ENCODE measurements around the gene AGPAT4.
"Not testable (repeated sequence)": the region's sequence is repeated elsewhere in the genome, so short reads cannot be mapped to it uniquely, and the experiment has no call there.

The AGPAT4 gene

DNA sequence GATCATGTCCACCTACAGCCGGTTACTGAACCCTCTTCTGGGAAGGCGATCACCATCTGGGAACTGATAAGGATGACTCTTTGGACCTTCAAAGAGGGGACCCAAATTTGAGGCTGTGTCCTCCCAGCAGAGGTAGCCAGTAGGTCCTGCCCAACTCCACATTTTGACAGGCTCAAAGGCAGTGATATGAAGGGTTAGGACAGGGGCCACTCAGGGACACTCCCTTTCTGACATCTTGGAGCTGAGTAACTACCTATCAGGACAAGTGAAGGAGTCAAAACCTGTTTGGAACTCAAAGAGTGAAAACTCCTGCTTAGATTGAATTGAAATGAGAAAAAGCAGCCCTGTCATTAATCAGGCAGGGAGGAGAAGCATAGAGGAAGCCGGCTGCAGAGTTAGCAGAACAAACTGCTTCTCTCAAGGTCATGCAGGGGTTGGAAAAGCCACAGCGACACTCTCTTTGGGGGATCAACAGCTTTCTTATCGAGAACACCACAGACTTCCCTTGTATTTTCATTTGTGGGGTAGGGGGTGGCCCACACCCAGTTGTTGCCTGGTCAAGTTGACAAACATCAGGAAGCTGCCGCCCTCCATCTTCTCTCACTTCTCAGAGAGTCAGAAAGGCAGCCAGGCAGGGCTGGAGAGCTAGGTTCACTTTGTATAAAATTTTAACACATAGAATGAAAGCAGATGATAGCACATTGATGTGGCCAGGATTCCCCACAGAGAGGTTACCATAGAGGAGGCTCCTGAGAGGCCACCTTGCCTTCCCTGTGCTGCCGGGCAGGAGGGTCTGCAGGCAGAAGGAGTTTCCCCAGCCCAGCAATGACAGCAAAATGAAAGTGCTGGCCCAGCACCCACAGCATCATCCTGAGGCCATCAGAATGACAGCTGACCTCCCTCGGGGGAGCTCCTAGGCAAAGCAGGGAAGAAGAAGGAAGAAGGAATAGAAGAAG is 47.6 kb downstream of the AGPAT4 start:
- DNase-seq: peak; percentile 28 to 47

DNA sequence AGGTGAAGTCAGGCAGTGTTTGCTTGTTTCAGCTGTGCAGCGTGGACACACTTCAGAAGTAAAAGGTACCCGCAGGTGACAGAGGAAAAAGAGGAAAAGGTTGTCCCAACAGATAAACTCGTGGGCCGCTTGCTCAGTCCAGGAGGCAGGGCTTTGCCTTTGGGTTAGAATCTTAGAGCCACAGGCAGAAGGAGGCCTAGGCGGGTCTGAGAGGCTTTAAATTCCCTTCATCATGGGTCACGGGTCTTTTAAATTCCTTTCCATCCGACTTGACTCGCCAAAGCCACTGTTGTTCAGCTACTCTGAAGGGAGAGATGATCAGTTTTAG is 48.2 kb downstream of the AGPAT4 start:
- no peak for DNase-seq

- DNase-seq: not testable (repeated sequence)
Observed at GRCh38 chr6:161224951-161225680, 48.7 kb downstream of the AGPAT4 start.

DNA sequence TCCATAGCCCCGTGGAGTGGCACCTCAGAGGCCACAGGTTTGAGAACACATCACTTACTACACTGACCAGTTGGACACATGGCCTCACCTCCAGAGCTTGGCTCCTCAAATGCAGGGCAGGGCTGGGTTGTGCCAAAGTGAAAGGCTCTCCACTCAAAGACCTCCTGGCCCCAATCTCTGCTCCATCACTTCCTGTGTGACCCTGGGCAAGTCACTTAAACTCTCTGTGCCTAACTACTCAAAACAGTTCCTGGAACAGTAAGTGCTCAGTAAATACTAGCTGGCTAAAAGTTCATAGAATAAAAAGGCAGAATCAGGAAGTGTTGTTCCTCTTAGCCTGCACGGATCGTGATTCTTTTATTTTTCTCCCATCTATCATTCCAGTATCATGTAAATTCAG is 50.2 kb downstream of the AGPAT4 start:
- DNase-seq: no peak

- DNase-seq: no peak
Observed at GRCh38 chr6:161222706-161223234, 51.1 kb downstream of the AGPAT4 start.

GRCh38 chr6:161220346-161220745 is 53.5 kb downstream of the AGPAT4 start:
- peak; percentile 65 to 74 for DNase-seq

DNA sequence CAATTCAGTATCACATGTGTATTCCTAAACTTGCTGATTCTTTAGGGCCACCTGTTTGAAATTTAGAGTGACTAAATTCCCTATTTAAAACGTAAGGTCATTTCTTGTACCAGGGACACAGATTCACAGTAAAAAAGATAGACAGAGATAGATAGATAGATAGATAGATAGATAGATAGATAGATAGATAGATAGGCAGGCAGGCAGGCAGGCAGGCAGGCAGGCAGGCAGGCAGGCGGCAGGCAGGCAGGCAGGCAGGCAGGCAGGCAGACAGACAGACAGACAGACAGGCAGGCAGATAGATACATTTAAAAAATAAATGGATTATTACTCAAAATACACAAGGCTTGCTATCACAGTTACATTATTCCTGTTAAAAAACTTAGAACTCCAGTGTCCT is 54.2 kb downstream of the AGPAT4 start:
- no peak for DNase-seq

DNA sequence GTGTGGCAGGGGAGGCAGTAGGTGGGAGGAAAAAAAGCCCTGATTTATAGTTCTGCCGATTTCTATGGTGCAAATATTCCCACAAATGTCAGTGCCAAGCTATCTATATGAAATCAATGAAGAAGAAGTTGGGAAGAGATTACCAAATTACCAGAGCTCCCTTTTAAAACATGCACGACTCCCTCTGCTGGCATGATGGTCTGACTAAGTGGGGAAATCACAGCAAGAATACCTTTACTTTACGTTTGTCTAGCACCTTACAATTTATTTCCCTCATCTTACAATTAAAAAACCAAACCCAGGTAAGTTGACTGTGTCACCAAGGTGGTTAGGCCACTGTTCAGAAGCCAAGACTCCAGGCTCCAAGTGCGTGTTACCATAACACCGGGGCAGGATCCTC is 55.6 kb downstream of the AGPAT4 start:
- no peak for DNase-seq

GRCh38 chr6:161217628-161218027 is 56.2 kb downstream of the AGPAT4 start:
- DNase-seq: no peak

- DNase-seq: no peak
Observed at GRCh38 chr6:161216616-161217205, 57.1 kb downstream of the AGPAT4 start.

- peak in 1 of 2 donors; percentile 20 for DNase-seq
Observed at GRCh38 chr6:161215876-161216615, 57.8 kb downstream of the AGPAT4 start.

DNA sequence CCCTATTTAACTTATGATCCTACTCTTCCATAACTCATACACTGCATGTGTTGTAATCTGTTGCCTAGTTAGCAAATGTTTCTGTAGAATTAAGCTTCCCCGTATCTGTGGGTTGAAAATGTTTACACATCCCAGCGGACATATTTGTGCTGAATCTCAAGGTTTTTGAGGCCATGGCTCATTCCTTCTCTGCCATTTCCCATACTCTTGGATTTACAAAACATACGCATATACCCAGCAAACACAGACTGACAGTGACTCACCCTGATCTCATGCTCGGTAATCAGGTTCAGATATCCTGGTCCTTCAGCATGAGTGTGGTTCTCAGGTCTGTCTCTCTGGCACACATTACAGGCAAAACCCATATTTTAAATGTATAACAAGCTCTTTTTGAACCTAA is 58.7 kb downstream of the AGPAT4 start:
- peak; percentile 90 for DNase-seq

DNA sequence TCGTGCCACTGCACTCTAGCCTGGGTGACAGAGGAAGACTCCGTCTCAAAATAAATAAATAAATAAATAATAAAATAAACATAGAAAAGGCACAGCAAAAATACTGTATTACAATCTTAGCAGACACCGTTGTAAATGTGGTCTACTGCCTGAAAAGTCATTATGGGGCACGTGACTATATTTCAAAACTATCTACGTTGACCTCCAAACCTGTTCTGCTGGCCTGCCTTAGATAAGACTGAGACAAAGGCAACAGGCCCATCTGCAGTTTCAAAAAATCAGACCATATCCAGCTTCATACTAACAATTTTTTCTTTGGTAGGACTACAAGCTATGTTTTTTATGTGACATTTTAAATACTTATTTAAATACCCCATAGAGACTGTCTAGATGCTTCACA is 59.1 kb downstream of the AGPAT4 start:
- DNase-seq: no peak

- no peak for DNase-seq
Observed at GRCh38 chr6:161212902-161213301, 61.0 kb downstream of the AGPAT4 start.

DNA sequence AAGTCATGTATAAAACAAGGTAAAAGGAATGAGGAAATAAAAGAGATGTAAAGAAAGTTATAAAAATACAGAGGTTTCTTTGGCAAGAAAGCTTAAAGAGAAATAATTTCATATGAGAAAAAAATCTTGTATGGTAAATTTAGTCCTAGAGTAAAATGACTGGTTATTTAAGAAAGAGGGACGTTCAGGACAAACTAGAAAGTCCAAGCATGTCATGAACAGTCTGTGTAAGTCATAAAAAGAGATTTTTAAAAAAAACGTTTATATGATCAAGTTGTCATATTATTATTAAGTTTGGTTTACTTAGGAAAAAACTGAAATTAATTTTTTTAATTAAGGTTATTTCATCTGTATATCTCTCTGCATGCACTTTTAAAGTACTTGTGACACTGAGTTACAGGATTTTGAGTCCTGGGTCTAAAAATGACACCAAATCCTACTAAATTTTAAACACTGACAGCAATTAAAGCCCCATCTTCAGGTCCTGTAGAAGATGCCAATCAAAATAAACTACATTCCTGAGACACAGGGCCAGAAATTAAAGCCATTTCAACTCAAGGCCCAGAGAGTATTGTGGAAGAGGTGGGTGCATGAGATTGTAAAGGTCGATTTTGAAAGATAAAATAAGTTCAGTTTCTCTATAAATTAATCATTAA is 62.4 kb downstream of the AGPAT4 start:
- DNase-seq: no peak

GRCh38 chr6:161210857-161211256 is 63.0 kb downstream of the AGPAT4 start:
- DNase-seq: no peak

DNA sequence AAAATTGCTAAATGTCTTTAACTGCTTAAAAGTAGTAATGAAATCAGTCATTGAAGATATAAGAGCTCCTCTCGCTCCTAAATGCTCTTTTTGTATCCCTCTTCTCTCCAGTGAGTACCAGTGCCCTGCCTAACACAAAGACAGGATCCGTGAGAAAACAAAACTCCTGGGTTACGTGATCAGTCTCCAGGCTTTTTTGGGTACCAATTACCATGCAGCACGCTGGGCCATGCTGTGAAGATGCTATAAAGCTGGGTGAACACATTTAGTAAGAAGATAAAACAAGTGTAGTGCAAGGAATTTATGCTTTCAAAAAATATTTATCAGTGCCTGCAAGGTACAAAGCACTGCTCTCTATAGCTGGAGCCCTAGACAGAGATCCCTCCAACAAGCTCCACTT is 66.7 kb downstream of the AGPAT4 start:
- DNase-seq: no peak

DNA sequence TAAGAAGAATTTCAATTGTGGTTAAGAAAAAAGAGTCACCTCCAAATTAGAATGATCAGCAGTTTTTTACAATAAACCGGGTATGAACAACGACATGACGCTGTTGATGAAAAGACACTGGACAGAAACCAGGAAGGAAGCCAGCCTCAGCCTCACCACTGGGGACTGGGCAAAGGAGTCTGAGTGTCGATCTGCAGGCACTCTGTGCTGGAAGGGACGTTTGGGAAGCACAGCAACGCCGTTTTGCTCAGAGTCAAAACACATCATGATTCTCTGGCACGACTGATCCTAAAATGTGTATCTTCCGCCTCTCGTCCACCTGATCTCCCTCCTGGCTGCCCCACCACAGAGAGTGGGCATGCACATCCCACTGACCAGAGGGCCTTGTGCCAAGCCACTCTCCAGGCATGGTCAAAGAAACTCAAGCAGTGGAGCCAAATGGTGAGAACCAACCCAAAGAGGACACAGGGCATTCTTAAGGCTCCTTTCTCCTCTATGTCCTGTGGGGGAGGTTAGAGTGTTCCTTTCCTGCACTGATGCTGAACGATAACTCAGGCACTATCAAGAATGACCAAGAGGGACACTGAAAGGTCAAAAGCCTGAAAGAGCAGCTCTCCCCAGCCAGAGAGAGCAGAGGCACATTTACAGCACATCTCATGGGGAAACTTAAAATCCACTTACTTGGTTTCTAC is 68.8 kb downstream of the AGPAT4 start:
- DNase-seq: no peak

- DNase-seq: peak; percentile 33 to 65
Observed at GRCh38 chr6:161200610-161201370, 73.1 kb downstream of the AGPAT4 start.

- DNase-seq: peak; percentile 36 to 57
Observed at GRCh38 chr6:161199850-161200249, 74.0 kb downstream of the AGPAT4 start.

Measured in inflammatory macrophage (primary cell).